Neural progenitor cell (in vitro differentiated cells): ENCODE results near the gene DOCK3. TPM values are rescaled to one million over a fixed set of nuclear protein-coding genes. Genes with fewer than 3 reads are reported as not detected.

ENCODE experiments used
- DNase-seq: peaks from one replicate; pipeline ENCODE4 v3.0.0-alpha.2; 2016; ENCODE audit warnings: low spot score
- H2AFZ ChIP-seq: fragments of 200-600 bp; sonication (generic); replicated peaks from 2 replicates; pipeline ENCODE4 v1.6.1; 2016; ENCODE audit warnings: antibody characterized with exemption
- H3F3A ChIP-seq: fragments of 200-600 bp; sonication (generic); 2 replicates; pipeline ENCODE4 v1.6.1; 2016; ENCODE audit warnings: antibody characterized with exemption, low read depth
- H3K27ac ChIP-seq: fragments of 200-600 bp; sonication (generic); 2 replicates; pipeline ENCODE4 v1.5.1; 2016; ENCODE audit warnings: mild to moderate bottlenecking
- H3K27me3 ChIP-seq: fragments of 200-600 bp; sonication (generic); 2 replicates; pipeline ENCODE4 v1.6.1; 2016; ENCODE audit warnings: mild to moderate bottlenecking, moderate library complexity
- H3K36me3 ChIP-seq: fragments of 200-600 bp; sonication (generic); 2 replicates; pipeline ENCODE4 v1.5.1; 2016
- H3K4me1 ChIP-seq: fragments of 200-600 bp; sonication (generic); 2 replicates; pipeline ENCODE4 v1.6.1; 2016; ENCODE audit warnings: mixed run types
- H3K4me2 ChIP-seq: fragments of 200-600 bp; sonication (generic); 2 replicates; pipeline ENCODE4 v1.6.1; 2016
- H3K4me3 ChIP-seq: fragments of 200-600 bp; sonication (generic); 2 replicates; pipeline ENCODE4 v1.5.1; 2016
- H3K79me2 ChIP-seq: fragments of 200-600 bp; sonication (generic); 2 replicates; pipeline ENCODE4 v1.6.1; 2016; ENCODE audit warnings: low read depth
- H3K9ac ChIP-seq: fragments of 200-600 bp; sonication (generic); 2 replicates; pipeline ENCODE4 v1.6.1; 2016
- H3K9me3 ChIP-seq: fragments of 200-600 bp; sonication (generic); 2 replicates; pipeline ENCODE4 v1.5.1; 2016; ENCODE audit warnings: low read depth
- H4K20me1 ChIP-seq: fragments of 200-600 bp; sonication (generic); 2 replicates; pipeline ENCODE4 v1.6.1; 2016; ENCODE audit warnings: low read depth
- H3K27ac Mint-ChIP-seq: 3 replicates; pipeline ENCODE4 v1.8.0; 2021; ENCODE audit warnings: mixed read lengths
- H3K27me3 Mint-ChIP-seq: 2 replicates; pipeline ENCODE4 v1.8.0; 2022; ENCODE audit warnings: low read depth, mild to moderate bottlenecking, inconsistent platforms, moderate library complexity, mixed read lengths; ENCODE audit not compliant: insufficient read depth
- H3K36me3 Mint-ChIP-seq: 3 replicates; pipeline ENCODE4 v1.8.0; 2021; ENCODE audit warnings: mixed read lengths
- H3K4me1 Mint-ChIP-seq: 3 replicates; pipeline ENCODE4 v1.8.0; 2021; ENCODE audit warnings: mixed read lengths
- H3K4me3 Mint-ChIP-seq: 3 replicates; pipeline ENCODE4 v1.8.0; 2021; ENCODE audit warnings: mild to moderate bottlenecking, moderate library complexity, mixed read lengths
- H3K9me3 Mint-ChIP-seq: 3 replicates; pipeline ENCODE4 v1.8.0; 2020; ENCODE audit warnings: mixed read lengths
- CTCF ChIP-seq: fragments of 200-600 bp; sonication (generic); IDR thresholded peaks from 2 replicates; pipeline ENCODE4 v1.5.1; 2017; ENCODE audit warnings: antibody characterized with exemption, mild to moderate bottlenecking
- EZH2 ChIP-seq: fragments of 200-600 bp; sonication (generic); IDR thresholded peaks from 2 replicates; pipeline ENCODE4 v1.6.1; 2017; ENCODE audit warnings: antibody characterized with exemption, mild to moderate bottlenecking, moderate library complexity
- EZH2phosphoT487 ChIP-seq: fragments of 200-600 bp; sonication (generic); IDR thresholded peaks from 2 replicates; pipeline ENCODE4 v1.6.1; 2017; ENCODE audit warnings: antibody characterized with exemption
- total RNA-seq: library from RNA; depleted of rRNA; stranded (reverse); fragments of >200 nt; gene quantifications from 2 replicates; pipeline ENCODE4 v1.2.3, GENCODE V29; 2015; ENCODE audit warnings: low replicate concordance

Gene DOCK3
- total RNA-seq, 1 donor from 2014 or later: 10.7 TPM

DNA sequence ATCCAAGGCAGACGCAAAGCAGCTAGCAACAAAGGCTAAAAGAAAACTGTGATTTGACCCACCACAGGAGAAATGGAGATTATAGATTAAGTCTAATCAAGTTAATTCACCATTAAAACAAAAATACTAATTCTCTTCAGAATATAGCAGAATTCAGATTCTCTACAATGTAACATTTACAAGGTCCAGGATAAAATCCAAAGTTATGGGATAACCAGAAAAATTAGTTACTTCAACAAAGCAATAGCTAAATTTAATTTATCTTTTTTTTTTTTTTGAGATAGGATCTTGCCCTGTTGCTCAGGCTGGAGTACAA is 425.8 kb downstream of the DOCK3 start:
- H3K27ac Mint-ChIP-seq: no peak overlapping the region
- Histone ChIP-seq H3K27me3 (no peaks in the 10 kb centered on the region), H3K9ac (no peak overlapping the region), H3K36me3 (no peaks in the 10 kb centered on the region), H4K20me1 (no peaks in the 10 kb centered on the region), H3K79me2 (no peaks in the 10 kb centered on the region), H3K27ac (no peak overlapping the region), H3K9me3 (no peaks in the 10 kb centered on the region), H3K4me3 (no peak overlapping the region), H2AFZ (no peak overlapping the region), H3F3A (no peaks in the 10 kb centered on the region), H3K4me1 (no peaks in the 10 kb centered on the region), H3K4me2 (no peak overlapping the region)
- no peak for DNase-seq
- H3K4me3 Mint-ChIP-seq: no peak overlapping the region
- peaks cover 8% of the 10 kb centered on the region for H3K4me1 Mint-ChIP-seq
- no peaks in the 10 kb centered on the region for H3K9me3 Mint-ChIP-seq
- peaks cover 10% of the 10 kb centered on the region for H3K36me3 Mint-ChIP-seq
- TF ChIP-seq EZH2 (no peak), EZH2phosphoT487 (no peak), CTCF (no peak)
- no peaks in the 10 kb centered on the region for H3K27me3 Mint-ChIP-seq

GRCh38 chr3:51102396-51102795 is 427.7 kb downstream of the DOCK3 start:
- H3K27ac ChIP-seq: no peak overlapping the region
- H3K9me3 ChIP-seq: no peaks in the 10 kb centered on the region
- H4K20me1 ChIP-seq: no peaks in the 10 kb centered on the region
- no peaks in the 10 kb centered on the region for H3K27me3 ChIP-seq
- H3K4me1 ChIP-seq: no peaks in the 10 kb centered on the region
- peaks cover 8% of the 10 kb centered on the region for H3K4me1 Mint-ChIP-seq
- H2AFZ ChIP-seq: no peak overlapping the region
- H3K9ac ChIP-seq: no peak overlapping the region
- H3K4me3 Mint-ChIP-seq: no peak overlapping the region
- H3K4me3 ChIP-seq: no peak overlapping the region
- H3K79me2 ChIP-seq: no peaks in the 10 kb centered on the region
- no peak overlapping the region for H3K4me2 ChIP-seq
- no peak for DNase-seq
- TF ChIP-seq EZH2 (no peak), EZH2phosphoT487 (no peak), CTCF (no peak)
- peaks cover 18% of the 10 kb centered on the region for H3K36me3 Mint-ChIP-seq
- no peaks in the 10 kb centered on the region for H3K27me3 Mint-ChIP-seq
- H3K9me3 Mint-ChIP-seq: peaks cover 7% of the 10 kb centered on the region
- H3K27ac Mint-ChIP-seq: no peak overlapping the region
- H3K36me3 ChIP-seq: no peaks in the 10 kb centered on the region
- H3F3A ChIP-seq: no peaks in the 10 kb centered on the region

DNA sequence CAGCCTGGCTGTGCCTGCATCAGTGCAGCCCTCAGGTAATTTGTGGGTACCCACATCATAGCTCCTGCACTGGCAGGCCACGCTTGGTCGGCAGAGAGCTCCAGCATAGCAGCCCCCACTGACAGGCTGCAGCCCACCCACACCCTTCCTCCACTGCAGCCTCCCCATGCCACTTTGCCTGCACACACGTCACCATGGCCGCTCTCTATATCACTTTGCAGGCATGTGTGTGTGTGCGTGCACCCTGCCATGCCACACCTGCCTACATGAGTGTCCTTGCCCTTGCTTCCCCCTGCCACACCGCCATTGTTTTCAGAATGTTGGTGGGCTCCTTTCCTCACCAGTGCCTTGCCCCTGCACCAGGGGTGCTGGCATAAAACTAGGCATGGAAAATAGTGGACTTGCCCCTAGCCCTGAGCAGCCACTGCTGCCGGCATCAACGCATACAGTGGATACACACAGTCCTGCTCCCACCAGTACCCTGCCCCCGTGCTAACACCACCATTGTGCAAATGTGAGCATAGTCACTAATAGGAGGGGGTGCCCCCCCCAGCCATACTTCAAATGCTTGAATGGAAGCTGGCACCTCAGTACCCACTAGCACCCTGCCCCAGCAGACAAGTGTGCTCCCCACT is 431.6 kb downstream of the DOCK3 start:
- H2AFZ ChIP-seq: no peak overlapping the region
- no peak overlapping the region for H3K27ac Mint-ChIP-seq
- H3K4me3 Mint-ChIP-seq: no peak overlapping the region

More for the DNA sequence above, 431.6 kb downstream of the DOCK3 start:
- no peak for DNase-seq
- no peak for TF ChIP-seq EZH2
- TF ChIP-seq CTCF: no peak
- no peak for TF ChIP-seq EZH2phosphoT487
- Histone ChIP-seq H3K36me3 (no peaks in the 10 kb centered on the region), H3K9me3 (no peaks in the 10 kb centered on the region), H3K4me1 (no peaks in the 10 kb centered on the region), H3K4me3 (no peak overlapping the region), H3K9ac (no peak overlapping the region), H3K27ac (no peak overlapping the region), H4K20me1 (no peaks in the 10 kb centered on the region), H3K4me2 (no peak overlapping the region), H3K27me3 (no peaks in the 10 kb centered on the region), H3K79me2 (no peaks in the 10 kb centered on the region), H3F3A (no peaks in the 10 kb centered on the region)
- no peaks in the 10 kb centered on the region for H3K27me3 Mint-ChIP-seq
- H3K9me3 Mint-ChIP-seq: peaks cover 20% of the 10 kb centered on the region
- peaks cover 3% of the 10 kb centered on the region for H3K4me1 Mint-ChIP-seq
- H3K36me3 Mint-ChIP-seq: peaks cover 19% of the 10 kb centered on the region
